ENCODE data around the gene RRP8.

RRP8 gene

DNA sequence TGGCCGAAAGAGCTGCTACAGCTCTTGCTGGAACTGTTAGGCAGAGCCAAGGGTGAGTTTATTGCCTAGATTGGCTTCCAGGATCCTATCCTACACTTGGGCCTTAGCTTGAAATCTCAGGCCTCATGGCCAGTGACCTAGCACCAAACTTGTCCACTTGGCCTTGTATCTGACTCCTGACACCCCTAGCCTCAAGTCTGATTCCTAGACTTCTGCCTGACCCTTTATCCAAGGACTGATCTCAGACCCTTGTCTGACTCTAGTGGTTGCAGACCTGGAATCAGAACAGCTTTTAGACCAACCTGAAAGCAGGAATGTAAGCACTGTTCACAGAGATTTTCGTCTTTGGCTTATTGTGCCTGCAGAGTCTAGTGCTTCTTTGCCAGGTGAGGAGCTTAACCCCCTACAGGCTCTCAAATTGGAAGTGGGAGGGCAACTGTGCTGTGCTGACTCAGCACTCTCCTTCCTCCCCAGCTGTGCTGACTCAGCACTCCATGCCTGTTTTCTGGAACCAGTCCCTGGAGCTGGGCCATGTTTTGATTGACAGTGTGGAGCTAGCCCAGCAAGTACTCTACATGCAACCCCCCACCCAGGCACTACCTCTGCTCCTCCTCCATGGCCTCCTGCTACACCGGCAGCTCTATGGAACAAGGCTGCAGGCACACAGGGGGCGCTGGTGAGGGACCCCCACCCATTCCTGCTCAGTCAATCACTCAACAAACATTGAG lies 35.1 kb downstream of the RRP8 start:
- no peak for DNase-seq (ENCODE audit: low spot score)

DNA sequence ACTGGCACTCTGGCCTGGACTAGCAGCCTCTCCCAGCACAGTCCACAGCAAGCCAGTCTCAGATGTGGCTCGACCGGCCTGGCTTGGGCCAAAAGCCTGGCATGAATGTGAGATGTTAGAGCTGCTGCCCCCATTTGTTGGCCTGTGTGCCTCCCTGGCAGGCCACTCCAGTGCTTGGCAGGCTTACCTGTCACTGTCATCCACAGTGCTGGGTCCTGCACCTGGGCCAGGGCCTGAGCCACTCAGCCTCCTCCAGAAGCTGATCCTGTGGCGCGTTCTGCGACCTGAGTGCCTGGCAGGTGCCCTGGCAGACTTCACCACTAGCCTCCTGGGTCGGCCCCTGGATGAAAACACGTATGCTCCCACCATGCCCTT lies 36.1 kb downstream of the RRP8 start:
- DNase-seq (ENCODE audit: low spot score) = no peak

- DNase-seq (ENCODE audit: low spot score) = no peak
Measured at GRCh38 chr11:6566704-6567370, 36.6 kb downstream of the RRP8 start.

GRCh38 chr11:6565988-6566703 lies 37.3 kb downstream of the RRP8 start:
- no peak for DNase-seq (ENCODE audit: low spot score)

GRCh38 chr11:6565325-6565724 lies 38.1 kb downstream of the RRP8 start:
- no peak for DNase-seq (ENCODE audit: low spot score)

DNA sequence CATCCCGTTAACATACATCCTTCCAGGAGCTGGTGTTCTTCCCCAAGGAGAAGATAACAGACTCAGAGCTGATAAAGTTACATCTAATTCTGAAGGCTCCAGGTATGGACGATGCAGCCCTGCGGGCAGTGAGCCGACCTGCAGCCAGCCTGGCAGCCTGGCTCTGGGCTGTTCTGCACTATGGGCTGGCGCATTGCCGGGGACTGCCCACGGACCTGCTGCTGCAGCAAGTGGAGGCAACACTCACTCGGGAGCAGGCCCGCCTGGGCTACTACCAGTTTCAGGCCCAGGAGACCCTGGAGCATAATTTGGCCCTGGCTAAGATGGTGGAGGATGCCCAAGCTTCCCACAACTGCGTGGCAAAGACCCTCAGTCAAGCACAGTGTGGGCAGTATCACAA lies 39.7 kb downstream of the RRP8 start:
- DNase-seq (ENCODE audit: low spot score) = no peak

GRCh38 chr11:6563121-6563619 lies 40.2 kb downstream of the RRP8 start:
- DNase-seq (ENCODE audit: low spot score) = no peak

GRCh38 chr11:6561288-6561687 lies 42.1 kb downstream of the RRP8 start:
- no peak for DNase-seq (ENCODE audit: low spot score)

- no peak for DNase-seq (ENCODE audit: low spot score)
Measured at GRCh38 chr11:6559369-6559768, 44.0 kb downstream of the RRP8 start.

GRCh38 chr11:6557761-6558674 lies 45.4 kb downstream of the RRP8 start:
- DNase-seq (ENCODE audit: low spot score) = no peak

GRCh38 chr11:6557063-6557462 lies 46.4 kb downstream of the RRP8 start:
- DNase-seq (ENCODE audit: low spot score) = no peak

DNA sequence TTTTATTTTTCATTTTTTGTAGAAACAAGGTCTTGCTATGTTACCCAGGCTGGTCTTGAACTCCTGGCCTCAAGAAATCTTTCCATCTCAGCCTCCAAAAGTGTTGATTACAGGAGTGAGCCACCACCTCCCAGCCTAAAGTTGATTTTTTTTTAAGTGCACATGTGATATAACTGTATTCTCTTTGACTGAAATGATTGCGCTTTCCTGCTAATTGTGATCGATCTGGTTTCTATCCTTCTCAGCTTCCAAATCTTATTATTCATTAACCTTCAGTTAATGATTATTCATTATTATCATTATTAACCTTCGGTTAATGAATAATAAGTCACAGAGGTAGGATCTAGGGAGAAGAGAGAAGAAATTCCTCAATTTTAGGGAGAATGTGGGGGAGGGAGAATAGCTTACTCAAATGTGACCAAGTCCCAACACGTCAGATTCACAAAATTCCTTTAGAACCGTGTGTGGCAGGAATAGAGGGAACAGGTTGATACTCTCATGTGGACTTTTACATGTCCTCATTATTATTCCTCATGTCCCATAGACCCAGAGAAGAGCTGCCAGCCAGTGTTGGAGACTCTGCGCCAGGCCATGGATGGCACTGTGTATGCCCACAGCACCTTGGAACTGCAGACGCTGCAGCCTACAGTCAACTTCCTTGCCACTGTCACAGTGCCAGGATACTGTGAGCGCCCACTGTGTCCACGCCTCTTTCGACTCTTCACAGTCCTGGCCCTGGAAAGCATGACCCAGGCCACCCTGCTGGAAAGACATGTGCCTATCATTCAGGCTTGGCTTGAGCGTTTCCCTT lies 47.1 kb downstream of the RRP8 start:
- no peak for DNase-seq (ENCODE audit: low spot score)

- no peak for DNase-seq (ENCODE audit: low spot score)
Measured at GRCh38 chr11:6554828-6555706, 48.3 kb downstream of the RRP8 start.

- no peak for DNase-seq (ENCODE audit: low spot score)
Measured at GRCh38 chr11:6553634-6554033, 49.8 kb downstream of the RRP8 start.

GRCh38 chr11:6548641-6549040 lies 54.8 kb downstream of the RRP8 start:
- no peak for DNase-seq (ENCODE audit: low spot score)

DNA sequence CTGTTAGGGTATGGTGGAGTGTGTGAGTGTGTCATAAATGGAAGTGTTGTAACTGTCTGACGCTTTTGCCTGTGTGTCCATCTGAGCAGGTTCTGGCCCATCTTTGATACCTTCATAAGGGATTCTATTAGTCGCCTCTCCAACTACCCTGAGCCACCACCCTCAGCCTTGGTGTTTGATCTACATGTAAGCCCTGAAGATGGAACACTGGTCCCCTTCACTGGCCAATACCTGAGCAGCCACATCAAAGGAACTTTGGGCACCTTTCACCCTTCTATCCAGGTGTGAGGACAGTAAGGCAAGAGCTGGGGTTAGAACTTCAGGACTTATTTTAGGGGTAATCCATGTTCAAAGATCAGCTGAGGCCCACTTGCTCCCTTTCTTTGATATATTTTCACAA lies 55.3 kb downstream of the RRP8 start:
- DNase-seq (ENCODE audit: low spot score) = no peak

DNA sequence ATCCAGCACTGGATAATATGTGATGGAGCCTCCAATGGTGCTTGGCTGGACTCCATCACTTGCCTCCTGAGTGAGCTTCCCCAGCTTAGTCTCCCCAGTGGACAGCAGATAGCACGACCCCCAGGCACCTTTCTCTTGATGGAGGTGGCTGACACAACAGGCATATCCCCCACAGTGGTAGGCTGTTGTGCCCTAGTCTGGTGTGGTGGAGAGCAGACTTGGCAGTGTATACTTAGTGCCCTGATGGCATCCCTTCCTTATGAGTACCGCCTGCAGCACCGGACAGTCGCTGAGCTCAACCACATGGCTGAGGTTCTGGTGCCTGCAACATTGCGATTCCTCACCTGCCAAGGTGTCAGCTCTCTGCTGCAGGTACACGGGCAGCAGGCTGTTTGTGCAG lies 56.2 kb downstream of the RRP8 start:
- DNase-seq (ENCODE audit: low spot score) = no peak

DNA sequence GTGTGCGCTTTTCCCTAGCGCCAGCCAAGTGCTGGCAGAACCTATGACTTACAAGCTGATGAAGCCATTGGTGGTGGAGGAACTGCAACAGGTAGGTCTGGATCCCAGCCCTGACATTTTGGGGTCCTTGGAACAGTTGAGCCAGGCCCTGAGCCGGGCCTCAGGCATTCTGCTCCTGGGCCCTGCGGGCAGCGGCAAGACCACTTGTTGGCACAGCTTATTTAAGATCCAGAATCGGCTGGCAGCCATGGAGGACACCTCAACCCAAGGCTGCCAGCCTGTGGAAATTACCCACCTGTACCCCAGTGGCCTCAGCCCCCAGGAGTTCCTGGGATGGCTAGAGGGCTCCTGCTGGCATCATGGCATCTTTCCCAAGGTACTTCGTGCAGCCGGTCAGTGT lies 56.7 kb downstream of the RRP8 start:
- DNase-seq (ENCODE audit: low spot score) = no peak

DNA sequence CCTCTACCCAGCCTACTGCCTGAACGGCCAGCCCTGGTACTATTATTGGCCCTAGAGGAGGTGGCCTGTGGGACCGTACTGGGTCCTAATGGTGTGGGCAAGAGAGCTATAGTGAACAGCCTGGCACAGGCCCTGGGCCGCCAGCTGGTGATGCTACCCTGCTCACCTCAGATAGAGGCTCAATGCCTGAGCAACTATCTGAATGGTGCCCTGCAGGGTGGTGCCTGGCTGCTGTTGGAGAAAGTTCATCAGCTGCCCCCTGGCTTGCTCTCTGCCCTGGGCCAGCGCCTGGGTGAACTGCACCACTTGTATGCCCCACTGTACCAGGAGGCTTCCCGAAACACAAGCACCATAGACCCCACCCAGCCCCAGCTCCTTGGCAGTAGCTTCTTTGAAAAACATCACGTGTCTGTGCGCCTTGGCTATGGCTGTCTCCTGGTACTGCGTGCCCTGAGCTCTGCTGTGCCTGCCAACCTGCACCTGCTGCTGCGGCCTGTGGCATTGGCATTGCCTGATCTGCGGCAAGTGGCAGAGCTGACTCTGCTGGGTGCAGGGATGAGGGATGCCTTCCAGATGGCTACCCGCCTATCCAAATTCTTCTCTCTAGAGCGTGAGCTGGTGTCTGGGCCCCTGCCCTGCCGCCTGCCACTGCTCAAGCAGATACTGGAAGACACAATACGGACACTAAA lies 57.4 kb downstream of the RRP8 start:
- no peak for DNase-seq (ENCODE audit: low spot score)

Measured in COLO829 (cell line).